ENCODE results near the gene ANAPC7.

The ANAPC7 gene

GRCh38 chr12:110335481-110336045 lies 67.9 kb downstream of the ANAPC7 start:
- H3K4me3 ChIP-seq (ENCODE audit: low read depth, low read length): no peak overlapping the region
- TF ChIP-seq, protein P1, sequence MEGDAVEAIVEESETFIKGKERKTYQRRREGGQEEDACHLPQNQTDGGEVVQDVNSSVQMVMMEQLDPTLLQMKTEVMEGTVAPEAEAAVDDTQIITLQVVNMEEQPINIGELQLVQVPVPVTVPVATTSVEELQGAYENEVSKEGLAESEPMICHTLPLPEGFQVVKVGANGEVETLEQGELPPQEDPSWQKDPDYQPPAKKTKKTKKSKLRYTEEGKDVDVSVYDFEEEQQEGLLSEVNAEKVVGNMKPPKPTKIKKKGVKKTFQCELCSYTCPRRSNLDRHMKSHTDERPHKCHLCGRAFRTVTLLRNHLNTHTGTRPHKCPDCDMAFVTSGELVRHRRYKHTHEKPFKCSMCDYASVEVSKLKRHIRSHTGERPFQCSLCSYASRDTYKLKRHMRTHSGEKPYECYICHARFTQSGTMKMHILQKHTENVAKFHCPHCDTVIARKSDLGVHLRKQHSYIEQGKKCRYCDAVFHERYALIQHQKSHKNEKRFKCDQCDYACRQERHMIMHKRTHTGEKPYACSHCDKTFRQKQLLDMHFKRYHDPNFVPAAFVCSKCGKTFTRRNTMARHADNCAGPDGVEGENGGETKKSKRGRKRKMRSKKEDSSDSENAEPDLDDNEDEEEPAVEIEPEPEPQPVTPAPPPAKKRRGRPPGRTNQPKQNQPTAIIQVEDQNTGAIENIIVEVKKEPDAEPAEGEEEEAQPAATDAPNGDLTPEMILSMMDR (IDR thresholded peaks at IDR 0.05; ENCODE audit: low read depth, low read length, missing control alignments): no peak
- no peak for DNase-seq (ENCODE audit: low read depth)
- in situ Hi-C loops (cut with HindIII; ENCODE audit: low sequenced_read_pairs): no loop called here

DNA sequence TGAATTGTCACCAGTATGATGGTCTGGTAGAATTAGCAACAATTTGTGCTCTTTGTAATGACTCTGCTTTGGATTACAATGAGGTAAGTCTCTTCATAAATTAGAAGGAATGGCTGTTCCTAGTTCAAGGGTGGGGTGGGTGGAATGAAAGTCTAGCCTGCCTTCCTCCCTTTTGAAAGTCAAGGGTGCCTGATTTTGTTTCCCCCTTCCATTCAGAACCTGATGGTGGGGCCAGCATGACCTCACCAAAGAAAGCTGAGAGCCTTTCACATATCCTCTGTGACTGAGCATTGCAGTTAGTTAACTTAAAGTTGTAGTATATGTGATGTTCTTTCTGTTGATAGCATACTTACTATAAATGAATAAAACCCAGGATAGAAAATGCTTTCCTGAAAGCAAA lies 70.3 kb downstream of the ANAPC7 start:
- in situ Hi-C loops (cut with HindIII; ENCODE audit: low sequenced_read_pairs): loop anchor here (5.0 kb wide), 1 partner anchor 46 kb away; no protein-coding TSS in a partner anchor
- H3K4me3 ChIP-seq (ENCODE audit: low read depth, low read length): no peak overlapping the region
- TF ChIP-seq, protein P1 (IDR thresholded peaks at IDR 0.05; ENCODE audit: low read depth, low read length, missing control alignments): no peak
- no peak for DNase-seq (ENCODE audit: low read depth)

DNA sequence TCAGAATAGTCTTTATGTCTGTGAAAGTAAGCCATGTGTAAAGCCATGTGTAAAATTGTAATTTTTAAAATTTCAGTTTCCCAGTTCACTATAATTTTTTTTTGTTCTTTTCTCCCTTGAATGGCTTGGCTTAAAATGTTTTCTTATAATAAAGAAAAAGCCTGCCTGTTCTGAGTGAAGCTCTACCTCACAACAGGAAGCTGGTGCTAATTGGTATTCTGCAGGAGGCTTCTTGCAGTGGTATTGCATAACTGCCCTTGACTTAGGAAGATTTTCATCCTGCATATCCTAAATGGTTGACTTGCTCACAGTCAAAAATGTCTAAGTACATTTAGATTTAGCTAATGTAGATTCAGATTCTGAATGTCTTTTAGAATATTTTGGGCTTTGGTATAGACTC lies 73.0 kb downstream of the ANAPC7 start:
- H3K4me3 ChIP-seq (ENCODE audit: low read depth, low read length): no peak overlapping the region
- DNase-seq (ENCODE audit: low read depth): peak; percentile 22
- in situ Hi-C loops (cut with HindIII; ENCODE audit: low sequenced_read_pairs): loop anchor here (5.0 kb wide), 1 partner anchor 43 kb away; no protein-coding TSS in a partner anchor
- TF ChIP-seq, protein P1 (IDR thresholded peaks at IDR 0.05; ENCODE audit: low read depth, low read length, missing control alignments): no peak

DNA sequence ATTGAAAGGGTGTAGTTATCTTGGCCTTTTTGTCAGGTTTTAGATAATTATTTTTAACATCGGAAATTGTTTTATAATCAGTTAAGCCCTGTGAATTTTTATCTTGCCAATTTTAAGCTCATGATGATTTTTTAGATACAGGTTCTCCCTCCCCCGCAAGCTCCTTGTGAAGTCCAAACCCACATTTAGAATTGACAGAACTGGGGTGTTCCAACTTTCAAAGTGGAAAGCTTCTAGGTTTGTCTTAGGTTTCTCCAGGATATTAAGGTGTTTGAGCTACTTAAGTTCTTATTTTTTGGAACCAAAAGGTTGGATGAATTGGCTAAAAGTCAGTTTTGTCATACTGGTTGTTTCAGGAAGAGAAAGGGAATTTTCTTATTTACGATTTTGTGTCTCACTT lies 73.4 kb downstream of the ANAPC7 start:
- in situ Hi-C loops (cut with HindIII; ENCODE audit: low sequenced_read_pairs): loop anchor here (5.0 kb wide), 1 partner anchor 43 kb away; no protein-coding TSS in a partner anchor
- TF ChIP-seq, protein P1 (IDR thresholded peaks at IDR 0.05; ENCODE audit: low read depth, low read length, missing control alignments): no peak
- no peak for DNase-seq (ENCODE audit: low read depth)
- H3K4me3 ChIP-seq (ENCODE audit: low read depth, low read length): no peak overlapping the region

- in situ Hi-C loops (cut with HindIII; ENCODE audit: low sequenced_read_pairs): loop anchor here (5.0 kb wide), 1 partner anchor 42 kb away; no protein-coding TSS in a partner anchor
- TF ChIP-seq, protein P1 (IDR thresholded peaks at IDR 0.05; ENCODE audit: low read depth, low read length, missing control alignments): no peak
- no peak overlapping the region for H3K4me3 ChIP-seq (ENCODE audit: low read depth, low read length)
- no peak for DNase-seq (ENCODE audit: low read depth)
Observed at GRCh38 chr12:110329710-110330109, 73.8 kb downstream of the ANAPC7 start.
